ENCODE measurements around the gene GRID2IP.
A peak's percentile ranks its signal among the peaks of the same experiment; 100 is the strongest.

The GRID2IP gene

GRCh38 chr7:6520163-6520981, 30.9 kb downstream of the GRID2IP start:
- TF ChIP-seq CTCF (IDR thresholded peaks at IDR 0.05), result no peak

- peak; percentile 82 for TF ChIP-seq CTCF (IDR thresholded peaks at IDR 0.05)
These were observed 34.8 kb downstream of the GRID2IP start for GRCh38 chr7:6516387-6516983.

GRCh38 chr7:6513541-6513940, 37.7 kb downstream of the GRID2IP start:
- TF ChIP-seq CTCF (IDR thresholded peaks at IDR 0.05), result no peak

- TF ChIP-seq CTCF (IDR thresholded peaks at IDR 0.05), result no peak
These were observed 38.4 kb downstream of the GRID2IP start for GRCh38 chr7:6512892-6513291.

- no peak for TF ChIP-seq CTCF (IDR thresholded peaks at IDR 0.05)
These were observed 40.7 kb downstream of the GRID2IP start for GRCh38 chr7:6510476-6511133.

- no peak for TF ChIP-seq CTCF (IDR thresholded peaks at IDR 0.05)
These were observed 42.3 kb downstream of the GRID2IP start for GRCh38 chr7:6508950-6509349.

GRCh38 chr7:6508539-6508938, 42.7 kb downstream of the GRID2IP start:
- TF ChIP-seq CTCF (IDR thresholded peaks at IDR 0.05), result no peak
